GM19328 (cell line): ENCODE measurements around the gene CPNE6.
A peak's percentile ranks its signal among the peaks of the same experiment; 100 is the strongest.

Experiments
- ATAC-seq: cut with Tn5 transposase; IDR thresholded peaks from one replicate; pipeline ENCODE4 v1.9.1; 2021; ENCODE audit warnings: mild to moderate bottlenecking, moderate library complexity; ENCODE audit not compliant: unreplicated experiment

The CPNE6 gene

GRCh38 chr14:24068711-24069410, 2.5 kb upstream of the CPNE6 start:
- ATAC-seq, result no peak

GRCh38 chr14:24069411-24069735, 2.0 kb upstream of the CPNE6 start:
- ATAC-seq, result no peak

- ATAC-seq, result no peak
Observed at GRCh38 chr14:24070285-24071143, 848 bp upstream of the CPNE6 start.

GRCh38 chr14:24071836-24072430, 571 bp downstream of the CPNE6 start:
- ATAC-seq, result no peak

GRCh38 chr14:24072436-24072835, 1.1 kb downstream of the CPNE6 start:
- no peak for ATAC-seq

DNA sequence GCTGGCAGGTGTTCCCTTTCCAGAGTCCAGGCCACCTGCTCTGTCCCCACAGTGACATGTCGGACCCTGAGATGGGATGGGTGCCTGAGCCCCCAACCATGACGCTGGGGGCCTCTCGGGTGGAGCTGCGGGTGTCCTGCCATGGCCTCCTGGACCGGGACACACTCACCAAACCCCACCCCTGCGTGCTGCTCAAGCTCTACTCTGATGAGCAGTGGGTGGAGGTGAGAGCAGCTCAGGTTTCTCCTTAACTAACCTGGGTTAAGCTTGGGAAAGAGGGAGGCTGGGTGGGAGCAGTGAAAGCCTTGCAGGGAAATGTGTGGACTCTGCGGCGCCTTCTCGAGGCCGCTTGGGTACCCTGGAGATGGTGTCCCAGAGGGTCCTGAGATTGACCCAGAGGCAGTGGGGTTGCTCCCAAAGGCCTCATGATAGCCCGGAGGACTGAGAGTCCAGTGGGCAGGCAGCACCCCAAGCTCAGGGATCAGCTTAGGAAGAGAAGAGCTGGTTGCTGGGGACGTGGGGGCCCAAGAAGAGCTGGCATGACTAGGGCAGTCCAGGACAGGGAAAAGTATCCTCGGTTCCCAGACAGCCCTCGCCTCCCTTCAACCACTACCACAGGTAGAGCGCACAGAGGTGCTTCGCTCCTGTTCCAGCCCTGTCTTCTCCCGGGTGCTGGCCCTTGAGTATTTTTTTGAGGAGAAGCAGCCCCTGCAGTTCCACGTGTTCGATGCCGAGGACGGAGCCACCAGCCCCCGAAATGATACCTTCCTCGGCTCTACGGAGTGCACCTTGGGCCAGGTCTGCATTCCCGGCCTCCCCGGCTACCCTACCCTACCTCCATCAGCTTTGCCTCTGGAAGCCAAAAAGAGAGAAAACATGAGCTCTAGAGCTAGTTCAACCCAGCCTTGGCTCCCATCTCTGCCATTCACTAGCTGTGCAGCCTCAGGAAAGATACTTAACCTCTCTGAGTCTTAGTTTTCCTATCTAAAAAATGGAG, 1.8 kb downstream of the CPNE6 start:
- ATAC-seq, result no peak

- no peak for ATAC-seq
Observed at GRCh38 chr14:24074625-24075484, 3.5 kb downstream of the CPNE6 start.

DNA sequence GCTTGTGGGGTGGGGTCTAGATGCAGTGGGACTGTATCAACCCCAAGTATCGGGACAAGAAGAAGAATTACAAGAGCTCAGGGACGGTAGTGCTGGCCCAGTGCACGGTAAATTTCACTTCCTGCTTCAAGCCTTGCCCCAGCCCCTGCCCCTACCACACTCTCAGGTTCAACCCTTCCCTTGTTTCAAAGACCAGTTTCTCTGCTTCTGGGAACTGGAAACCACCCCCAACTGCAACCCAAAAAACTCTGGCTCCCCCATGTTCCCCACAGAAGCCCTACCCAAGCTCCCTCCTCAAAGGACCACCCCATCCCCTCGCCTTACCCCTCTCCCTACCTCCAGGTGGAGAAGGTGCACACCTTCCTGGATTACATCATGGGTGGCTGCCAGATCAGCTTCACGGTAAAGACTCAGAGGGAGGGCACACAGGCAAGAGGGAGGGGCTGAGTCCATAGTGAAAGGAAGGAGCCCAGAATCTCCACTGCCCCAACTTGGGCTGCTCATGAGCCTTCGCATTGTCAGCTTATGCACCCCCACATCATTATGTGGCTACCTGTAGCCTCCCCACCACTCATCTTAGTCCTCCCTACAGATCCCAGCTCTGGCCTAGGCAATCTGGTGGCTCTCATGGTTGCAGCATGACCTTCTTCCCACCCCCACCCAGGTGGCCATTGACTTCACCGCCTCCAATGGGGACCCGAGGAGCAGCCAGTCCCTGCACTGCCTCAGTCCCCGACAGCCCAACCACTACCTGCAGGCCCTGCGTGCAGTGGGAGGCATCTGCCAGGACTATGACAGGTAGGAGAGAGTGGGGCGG, 4.3 kb downstream of the CPNE6 start:
- no peak for ATAC-seq

DNA sequence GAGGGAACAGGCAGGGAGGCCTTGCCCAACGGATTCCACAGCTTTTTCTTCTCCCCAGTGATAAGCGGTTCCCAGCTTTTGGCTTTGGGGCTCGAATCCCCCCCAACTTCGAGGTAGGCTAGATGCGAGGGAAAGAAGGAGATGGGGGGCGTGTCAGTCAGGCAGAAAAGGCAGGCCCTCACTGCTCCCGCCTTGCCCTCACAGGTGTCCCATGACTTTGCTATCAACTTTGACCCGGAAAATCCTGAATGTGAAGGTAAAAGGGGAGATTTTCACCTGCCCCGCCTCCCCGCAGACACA, 4.9 kb downstream of the CPNE6 start:
- no peak for ATAC-seq

DNA sequence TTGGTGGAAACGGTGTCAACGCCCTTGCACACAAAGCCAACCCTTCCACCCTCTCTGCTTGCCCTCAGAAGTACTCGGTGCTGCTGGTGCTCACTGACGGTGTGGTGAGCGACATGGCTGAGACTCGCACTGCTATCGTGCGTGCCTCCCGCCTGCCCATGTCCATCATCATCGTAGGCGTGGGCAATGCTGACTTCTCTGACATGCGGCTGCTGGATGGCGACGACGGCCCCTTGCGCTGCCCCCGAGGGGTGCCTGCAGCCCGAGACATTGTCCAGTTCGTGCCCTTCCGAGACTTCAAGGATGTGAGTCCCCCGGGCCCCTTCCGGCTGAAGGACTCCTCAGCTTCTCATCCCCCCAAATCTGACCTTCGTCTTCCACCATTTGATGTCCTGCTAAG, 5.7 kb downstream of the CPNE6 start:
- no peak for ATAC-seq

- no peak for ATAC-seq
Observed at GRCh38 chr14:24078146-24078545, 6.8 kb downstream of the CPNE6 start.

DNA sequence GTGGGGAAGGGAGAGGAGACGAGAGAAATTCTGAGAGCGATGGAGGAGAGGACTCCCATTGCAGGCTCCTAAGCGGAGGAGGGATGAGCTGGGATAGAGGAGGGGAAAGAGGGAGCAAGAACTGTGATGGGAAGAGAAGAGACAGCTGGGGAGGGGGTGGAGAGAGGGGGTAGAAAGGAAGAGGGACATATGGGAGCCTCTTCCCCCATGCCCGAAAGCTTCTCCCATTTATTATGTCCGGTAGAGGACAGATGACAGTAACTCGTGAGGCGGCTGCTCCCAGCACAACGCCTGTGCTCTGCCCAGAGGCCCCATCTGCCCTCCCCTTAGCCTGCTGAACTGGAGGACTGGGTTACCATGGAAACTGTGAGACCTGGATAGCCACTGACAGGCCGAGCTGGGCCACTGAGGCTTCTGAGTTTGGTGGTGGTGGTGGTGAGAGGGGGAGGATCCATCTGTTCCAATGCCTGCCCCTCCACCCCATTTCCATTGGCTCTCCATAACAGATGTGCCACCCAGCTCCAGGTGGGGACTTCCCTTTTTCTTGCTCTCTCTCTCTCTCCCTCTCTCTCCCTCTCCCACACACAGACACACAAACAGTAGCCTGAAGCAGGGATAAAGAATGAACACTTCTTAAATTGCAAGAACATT, 8.3 kb downstream of the CPNE6 start:
- no peak for ATAC-seq

DNA sequence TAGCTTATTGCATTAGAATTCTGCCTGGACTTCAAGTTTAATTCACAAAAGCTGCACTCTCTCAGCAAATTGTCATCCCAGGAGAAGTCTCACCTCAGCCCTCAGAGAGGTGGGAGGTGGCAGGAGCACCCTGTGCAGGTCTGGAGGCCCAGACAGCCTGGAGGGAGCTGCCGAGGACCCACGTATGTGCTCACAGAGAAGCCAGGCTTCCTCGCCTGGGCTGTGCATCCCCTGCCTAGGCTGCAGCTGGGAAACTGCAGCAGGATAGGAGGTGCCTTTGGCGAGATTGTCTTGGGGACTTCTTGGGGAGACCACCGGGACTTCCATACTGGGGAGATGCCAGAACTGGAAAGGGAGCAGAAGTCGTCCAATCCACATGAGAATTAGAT, 8.8 kb downstream of the CPNE6 start:
- ATAC-seq, result no peak

DNA sequence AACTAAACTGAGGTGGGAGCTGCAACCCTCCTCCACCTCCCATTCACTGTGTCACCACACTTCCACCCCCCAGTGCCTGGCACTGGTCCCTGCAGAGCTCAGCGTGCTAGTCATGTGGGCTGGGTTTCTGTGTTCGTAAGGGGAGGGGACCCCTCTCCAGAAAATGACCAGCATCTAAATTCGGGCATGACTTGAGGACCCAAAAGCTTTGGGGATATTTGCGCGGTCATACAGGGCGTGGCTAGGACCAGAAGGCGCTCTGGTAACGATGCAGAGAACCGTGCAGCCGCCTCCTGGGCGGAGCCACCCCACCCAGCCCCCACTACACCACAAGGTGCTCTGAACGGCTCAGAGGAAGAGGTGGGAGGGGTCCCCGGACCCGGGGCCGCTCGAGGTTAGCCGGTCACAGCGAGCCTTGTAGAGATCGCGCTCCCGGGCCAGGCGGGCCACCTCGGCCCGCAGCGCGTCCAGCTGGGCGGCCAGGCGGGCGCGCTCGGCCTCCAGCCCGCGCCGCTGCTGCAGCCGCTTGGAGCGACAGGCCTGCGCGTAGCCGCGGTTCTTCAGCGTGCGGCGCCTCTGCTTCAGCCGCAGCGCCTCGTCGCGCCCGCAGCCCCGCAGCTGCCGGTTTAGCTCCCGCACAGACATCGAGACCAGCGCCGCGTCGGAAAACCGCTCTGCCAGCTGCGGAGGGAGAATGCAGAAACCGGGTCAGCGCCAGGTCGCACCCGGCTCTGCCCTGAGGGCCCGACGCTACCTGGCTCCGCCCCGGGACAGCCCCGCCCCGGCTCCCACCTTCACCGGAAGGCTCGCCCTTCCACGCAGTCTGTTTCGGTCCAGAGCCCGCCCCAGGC, 9.8 kb downstream of the CPNE6 start:
- peak; percentile 92 for ATAC-seq

- ATAC-seq, result no peak
Observed at GRCh38 chr14:24081739-24082211, 10.4 kb downstream of the CPNE6 start.

DNA sequence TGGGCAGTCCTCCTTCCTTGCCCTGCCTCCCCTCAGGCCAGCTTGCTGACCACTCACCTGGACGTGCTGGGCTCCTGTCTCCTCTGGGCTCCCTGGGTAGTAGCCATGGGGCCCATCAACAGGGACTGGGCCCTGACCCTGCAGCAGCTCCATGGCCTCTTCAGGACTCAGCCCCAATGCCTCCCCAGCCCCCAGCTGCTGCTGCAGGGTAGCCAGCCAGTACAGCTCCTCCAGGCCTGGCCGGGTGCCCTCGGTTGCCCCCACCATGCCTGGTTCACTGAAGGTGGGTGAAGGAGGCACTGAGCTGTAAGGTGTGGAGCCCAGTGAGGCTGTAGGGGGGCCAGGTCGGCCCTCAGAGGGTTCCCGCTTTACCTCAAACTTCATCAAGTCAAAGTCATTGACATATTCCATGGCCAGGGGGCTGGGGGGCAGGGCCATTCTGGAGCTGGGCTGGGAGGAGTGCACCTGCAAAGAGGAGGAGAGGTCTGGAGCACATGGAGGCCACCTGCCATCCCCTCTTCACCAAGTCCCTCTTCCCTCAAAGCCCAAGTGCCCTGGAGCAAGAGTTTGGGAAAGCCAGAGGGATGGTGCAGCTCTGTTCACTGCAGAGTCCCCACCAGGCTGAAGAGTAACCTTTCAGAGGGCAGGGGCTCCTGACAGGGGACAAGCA, 11.2 kb downstream of the CPNE6 start:
- no peak for ATAC-seq

- no peak for ATAC-seq
Observed at GRCh38 chr14:24083462-24083861, 12.1 kb downstream of the CPNE6 start.
